ENCODE measurements around the gene FIGN.

The FIGN gene

GRCh38 chr2:163606878-163607277 is 128.9 kb downstream of the FIGN start:
- TF ChIP-seq, protein P1, sequence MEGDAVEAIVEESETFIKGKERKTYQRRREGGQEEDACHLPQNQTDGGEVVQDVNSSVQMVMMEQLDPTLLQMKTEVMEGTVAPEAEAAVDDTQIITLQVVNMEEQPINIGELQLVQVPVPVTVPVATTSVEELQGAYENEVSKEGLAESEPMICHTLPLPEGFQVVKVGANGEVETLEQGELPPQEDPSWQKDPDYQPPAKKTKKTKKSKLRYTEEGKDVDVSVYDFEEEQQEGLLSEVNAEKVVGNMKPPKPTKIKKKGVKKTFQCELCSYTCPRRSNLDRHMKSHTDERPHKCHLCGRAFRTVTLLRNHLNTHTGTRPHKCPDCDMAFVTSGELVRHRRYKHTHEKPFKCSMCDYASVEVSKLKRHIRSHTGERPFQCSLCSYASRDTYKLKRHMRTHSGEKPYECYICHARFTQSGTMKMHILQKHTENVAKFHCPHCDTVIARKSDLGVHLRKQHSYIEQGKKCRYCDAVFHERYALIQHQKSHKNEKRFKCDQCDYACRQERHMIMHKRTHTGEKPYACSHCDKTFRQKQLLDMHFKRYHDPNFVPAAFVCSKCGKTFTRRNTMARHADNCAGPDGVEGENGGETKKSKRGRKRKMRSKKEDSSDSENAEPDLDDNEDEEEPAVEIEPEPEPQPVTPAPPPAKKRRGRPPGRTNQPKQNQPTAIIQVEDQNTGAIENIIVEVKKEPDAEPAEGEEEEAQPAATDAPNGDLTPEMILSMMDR (IDR thresholded peaks at IDR 0.05; ENCODE audit: low read depth, low read length) = no peak
- no peak for DNase-seq (ENCODE audit: extremely low read depth, low read depth)

DNA sequence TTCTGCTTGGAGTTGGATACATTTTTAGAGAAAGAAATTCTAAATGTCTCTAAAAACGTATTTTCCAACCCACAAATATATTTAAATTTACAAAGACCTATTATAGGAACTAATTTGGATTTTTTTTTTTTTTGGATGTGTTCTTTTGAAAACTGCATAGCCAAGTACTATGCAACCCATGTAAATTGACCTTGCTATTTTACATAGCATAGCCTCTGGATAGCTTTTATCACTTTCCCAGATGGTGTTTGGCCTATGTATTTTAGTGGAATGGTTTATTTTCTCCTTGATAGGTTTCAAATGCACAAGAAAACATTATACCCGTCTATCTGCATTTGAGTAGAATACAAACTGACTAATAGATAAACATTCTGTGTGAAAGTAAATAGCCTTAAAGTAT is 130.0 kb downstream of the FIGN start:
- no peak for DNase-seq (ENCODE audit: extremely low read depth, low read depth)
- TF ChIP-seq, protein P1 (IDR thresholded peaks at IDR 0.05; ENCODE audit: low read depth, low read length) = no peak

DNA sequence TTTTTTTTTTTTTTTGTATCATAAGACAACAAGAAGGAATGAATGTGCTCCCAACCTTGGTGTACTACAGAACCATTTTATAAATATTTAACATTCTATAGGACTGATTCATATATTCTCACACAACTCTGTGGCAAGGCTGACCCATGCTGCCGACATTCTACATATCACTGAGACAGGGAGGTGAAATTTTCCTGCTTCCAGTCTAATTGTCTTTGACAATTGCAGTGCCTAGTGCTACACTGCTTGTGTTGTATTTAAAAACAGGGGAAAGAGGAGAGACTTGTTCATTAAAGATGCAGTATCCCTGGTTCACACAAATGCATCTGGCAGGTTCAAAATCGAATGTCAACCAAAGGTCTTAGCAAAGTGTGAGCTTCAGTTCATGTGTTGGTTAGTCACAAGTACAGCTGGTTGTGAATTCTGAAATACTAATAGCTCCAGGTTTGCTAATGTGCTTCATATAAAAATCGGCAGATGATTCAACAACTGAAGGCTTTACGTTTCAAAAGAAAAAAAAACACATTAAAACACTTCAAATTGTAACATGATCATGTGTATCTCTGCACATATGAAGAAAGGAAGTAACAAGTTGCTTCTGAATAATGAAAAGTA is 130.8 kb downstream of the FIGN start:
- TF ChIP-seq, protein P1 (IDR thresholded peaks at IDR 0.05; ENCODE audit: low read depth, low read length) = no peak

DNA sequence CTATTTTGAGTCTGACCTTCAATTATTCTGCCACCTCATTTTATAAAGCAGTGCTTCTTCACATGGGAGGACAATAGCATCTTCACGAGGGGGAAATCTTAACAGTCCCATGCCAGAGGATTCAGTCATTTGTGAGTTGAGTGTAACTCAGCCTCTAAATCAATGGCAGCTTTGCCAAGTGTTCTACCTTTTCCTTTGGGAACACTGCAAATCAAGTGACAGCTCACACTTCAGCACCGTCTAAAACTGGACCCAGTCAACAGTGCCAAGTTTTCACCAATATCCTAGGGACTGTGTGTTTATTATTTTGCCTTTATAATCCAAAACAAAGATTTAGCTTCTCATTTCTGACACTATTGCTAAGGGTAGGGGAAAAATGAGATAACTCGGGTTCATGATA is 133.6 kb downstream of the FIGN start:
- DNase-seq (ENCODE audit: extremely low read depth, low read depth) = no peak

More for the DNA sequence above, 130.8 kb downstream of the FIGN start:
- DNase-seq (ENCODE audit: extremely low read depth, low read depth) = no peak

GRCh38 chr2:163601377-163601776 is 134.4 kb downstream of the FIGN start:
- TF ChIP-seq, protein P1 (IDR thresholded peaks at IDR 0.05; ENCODE audit: low read depth, low read length) = no peak
- no peak for DNase-seq (ENCODE audit: extremely low read depth, low read depth)

More for the DNA sequence above, 133.6 kb downstream of the FIGN start:
- TF ChIP-seq, protein P1 (IDR thresholded peaks at IDR 0.05; ENCODE audit: low read depth, low read length) = no peak

- TF ChIP-seq, protein P1 (IDR thresholded peaks at IDR 0.05; ENCODE audit: low read depth, low read length) = no peak
- no peak for DNase-seq (ENCODE audit: extremely low read depth, low read depth)
These were observed 135.0 kb downstream of the FIGN start for GRCh38 chr2:163600801-163601200.

DNA sequence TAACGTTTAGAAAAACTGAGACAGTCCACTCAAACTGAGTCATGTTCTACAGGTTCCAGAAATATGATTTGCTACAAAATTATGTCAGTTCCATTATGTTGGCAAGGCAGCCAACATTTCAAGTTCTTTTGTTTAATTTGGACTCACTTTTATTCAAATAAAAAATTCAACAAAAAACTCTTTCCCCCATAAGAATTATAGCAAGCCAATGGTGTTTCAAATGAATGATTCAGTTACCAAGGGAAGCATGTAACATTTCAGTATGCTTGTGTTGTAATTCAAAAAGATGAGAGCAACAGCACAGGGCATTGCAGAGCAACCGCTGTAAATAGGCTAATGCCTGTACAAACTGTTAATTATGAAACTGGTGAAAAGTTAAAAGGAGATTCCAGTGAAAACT is 140.8 kb downstream of the FIGN start:
- DNase-seq (ENCODE audit: extremely low read depth, low read depth) = no peak
- TF ChIP-seq, protein P1 (IDR thresholded peaks at IDR 0.05; ENCODE audit: low read depth, low read length) = no peak

Measured in AG09319 (cell line).